HG02571 (cell line): ENCODE data around the gene ANKHD1.

Experiments
- ATAC-seq: cut with Tn5 transposase; IDR thresholded peaks from one replicate; pipeline ENCODE4 v1.9.1; 2021; ENCODE audit warnings: mild to moderate bottlenecking, moderate library complexity; ENCODE audit not compliant: unreplicated experiment

The ANKHD1 gene

GRCh38 chr5:140401362-140402257 is at the start of gene ANKHD1:
TSS of gene ANKHD1 (plus strand) at chr5:140401833. CDS start at chr5:140401968, 135 bp downstream.
- peak; percentile 88 for ATAC-seq

GRCh38 chr5:140355546-140355945 is 46.1 kb upstream of the ANKHD1 start:
- no peak for ATAC-seq

GRCh38 chr5:140356853-140357725 is 44.5 kb upstream of the ANKHD1 start:
- no peak for ATAC-seq

GRCh38 chr5:140357726-140358093 is 43.9 kb upstream of the ANKHD1 start:
- peak; percentile 92 for ATAC-seq

- no peak for ATAC-seq
These were observed 42.8 kb upstream of the ANKHD1 start for GRCh38 chr5:140358738-140359310.

GRCh38 chr5:140360101-140360500 is 41.5 kb upstream of the ANKHD1 start, which contains the start of gene SLC4A9:
TSS of gene SLC4A9 (plus strand) at chr5:140360194. CDS start at chr5:140360237, 43 bp downstream.
- no peak for ATAC-seq

- no peak for ATAC-seq
These were observed 40.8 kb upstream of the ANKHD1 start for GRCh38 chr5:140360681-140361479.

GRCh38 chr5:140361901-140362300 is 39.7 kb upstream of the ANKHD1 start:
- no peak for ATAC-seq

GRCh38 chr5:140362311-140362710 is 39.3 kb upstream of the ANKHD1 start:
- no peak for ATAC-seq

GRCh38 chr5:140362875-140363630 is 38.6 kb upstream of the ANKHD1 start:
- ATAC-seq, result peak; percentile 81

GRCh38 chr5:140363631-140364471 is 37.8 kb upstream of the ANKHD1 start:
- no peak for ATAC-seq

GRCh38 chr5:140364472-140364765 is 37.2 kb upstream of the ANKHD1 start:
- ATAC-seq, result no peak

- no peak for ATAC-seq
These were observed 36.4 kb upstream of the ANKHD1 start for GRCh38 chr5:140365282-140365681.

- no peak for ATAC-seq
These were observed 35.7 kb upstream of the ANKHD1 start for GRCh38 chr5:140365941-140366340.

GRCh38 chr5:140366589-140367255 is 34.9 kb upstream of the ANKHD1 start:
- no peak for ATAC-seq

- no peak for ATAC-seq
These were observed 34.2 kb upstream of the ANKHD1 start for GRCh38 chr5:140367256-140368013.

- no peak for ATAC-seq
These were observed 30.1 kb upstream of the ANKHD1 start for GRCh38 chr5:140371356-140372151.
